ENCODE data around the gene ANO3.

The ANO3 gene

GRCh38 chr11:26353010-26353409, 21.1 kb downstream of the ANO3 start:
- in situ Hi-C loops (cut with MboI; ENCODE audit: low sequenced_read_pairs), result no loop called here

DNA sequence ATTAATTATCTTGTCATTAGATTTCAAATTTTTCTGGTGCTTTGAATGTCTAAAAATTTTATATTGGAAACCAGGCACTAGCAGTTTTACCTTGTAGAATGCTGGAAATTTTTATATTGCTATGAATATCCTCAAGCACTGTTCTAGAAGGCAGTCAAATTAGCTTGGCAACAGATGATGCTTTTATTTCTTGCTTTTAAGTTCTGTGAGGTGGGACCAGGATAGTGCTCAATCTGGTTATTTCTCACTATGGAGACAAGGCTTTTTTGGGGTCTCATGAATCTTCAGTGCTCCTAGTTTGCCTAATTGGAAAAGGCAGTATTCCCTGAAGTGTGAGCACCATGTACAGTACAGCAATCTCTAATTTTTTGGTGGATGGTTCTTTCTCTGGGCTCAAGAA, 27.1 kb downstream of the ANO3 start:
- in situ Hi-C loops (cut with MboI; ENCODE audit: low sequenced_read_pairs), result no loop called here

DNA sequence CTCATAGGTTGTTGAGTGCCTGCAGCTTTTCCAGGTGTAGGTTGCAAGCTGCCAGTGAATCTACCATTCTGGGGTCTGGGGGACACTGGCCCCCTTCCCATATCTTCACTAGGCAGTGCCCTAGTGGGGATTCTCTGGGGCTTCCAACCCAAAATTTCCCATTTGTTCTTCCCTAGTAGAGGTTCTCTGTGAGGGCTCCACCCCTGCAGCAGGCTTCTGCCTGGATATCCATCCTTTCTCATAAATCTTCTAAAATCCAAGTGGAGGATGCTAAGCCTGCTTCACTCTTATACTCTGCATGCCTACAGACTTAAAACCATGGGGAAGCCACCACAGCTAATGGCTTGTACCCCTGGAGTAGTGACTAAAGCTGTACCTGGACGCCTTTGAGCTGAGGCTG, 33.4 kb downstream of the ANO3 start:
- in situ Hi-C loops (cut with MboI; ENCODE audit: low sequenced_read_pairs), result no loop called here

- in situ Hi-C loops (cut with MboI; ENCODE audit: low sequenced_read_pairs), result no loop called here
Measured at GRCh38 chr11:26377619-26378018, 45.7 kb downstream of the ANO3 start.

DNA sequence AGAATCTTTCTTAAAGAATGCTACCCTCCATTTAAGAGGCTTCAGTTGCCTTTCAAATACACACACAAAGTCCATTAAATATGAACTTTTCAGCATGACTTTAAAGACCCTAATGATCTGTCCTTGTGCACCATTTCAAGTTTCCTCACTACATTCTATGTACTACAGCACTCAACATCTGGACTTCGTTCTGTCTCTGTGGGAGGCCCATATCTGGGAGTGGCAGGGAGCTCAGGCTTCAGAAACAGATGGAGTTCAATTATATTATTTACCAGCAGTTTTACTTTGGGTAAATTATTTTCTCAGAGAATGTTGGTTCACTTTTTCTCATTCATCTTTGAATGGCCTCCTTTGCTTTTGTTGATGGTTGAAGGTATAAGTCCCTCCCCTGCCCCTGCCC, 67.4 kb downstream of the ANO3 start:
- in situ Hi-C loops (cut with MboI; ENCODE audit: low sequenced_read_pairs), result no loop called here

DNA sequence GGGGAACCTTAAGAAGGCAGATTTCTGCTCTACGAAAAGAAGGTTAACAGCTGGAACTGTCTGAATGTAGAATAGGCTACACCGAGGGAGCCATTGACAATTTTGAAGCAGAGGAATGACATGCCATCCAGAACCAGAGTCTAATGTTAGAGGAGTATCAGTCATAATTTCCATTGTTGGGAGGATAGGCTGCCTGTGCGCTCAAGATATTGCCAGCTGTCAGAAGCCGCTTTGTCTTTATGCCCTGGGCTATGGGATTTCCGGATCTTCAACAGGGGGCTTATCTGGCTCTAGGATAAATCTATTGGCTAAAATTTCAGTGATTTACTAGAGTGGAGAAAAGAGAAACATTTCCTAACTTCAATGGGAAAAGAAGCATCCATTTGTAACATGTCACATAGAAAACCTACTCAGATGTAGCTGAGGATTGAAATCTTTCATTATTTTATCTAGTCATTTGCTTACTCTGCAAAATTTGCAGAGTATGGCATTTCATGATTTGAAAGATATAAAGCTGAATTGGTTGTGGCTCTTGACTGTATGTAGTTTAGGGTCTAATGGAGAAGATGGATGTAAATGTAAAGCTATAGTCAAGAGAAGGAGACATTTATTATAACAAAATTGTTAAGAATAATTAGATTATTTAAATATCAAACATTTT, 78.9 kb downstream of the ANO3 start:
- in situ Hi-C loops (cut with MboI; ENCODE audit: low sequenced_read_pairs), result no loop called here

DNA sequence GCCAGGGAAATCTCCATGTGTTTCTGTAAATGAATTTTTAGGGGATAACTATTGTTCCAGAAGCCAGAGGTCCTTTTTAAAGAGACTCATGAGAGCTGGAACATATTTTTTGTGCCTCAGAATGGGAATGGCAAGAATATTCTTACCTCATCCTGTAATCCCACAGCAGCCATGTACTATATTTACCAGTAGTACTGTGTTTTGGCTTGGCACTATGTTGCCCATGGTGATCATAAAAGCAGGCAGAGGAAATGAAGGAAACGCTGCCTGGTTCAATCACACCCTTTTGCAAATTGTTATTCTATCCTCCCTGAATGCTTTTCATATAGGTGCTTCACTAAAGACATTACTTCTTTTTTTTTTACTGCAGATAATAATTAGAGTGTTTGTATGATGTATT, 81.0 kb downstream of the ANO3 start:
- in situ Hi-C loops (cut with MboI; ENCODE audit: low sequenced_read_pairs), result no loop called here

DNA sequence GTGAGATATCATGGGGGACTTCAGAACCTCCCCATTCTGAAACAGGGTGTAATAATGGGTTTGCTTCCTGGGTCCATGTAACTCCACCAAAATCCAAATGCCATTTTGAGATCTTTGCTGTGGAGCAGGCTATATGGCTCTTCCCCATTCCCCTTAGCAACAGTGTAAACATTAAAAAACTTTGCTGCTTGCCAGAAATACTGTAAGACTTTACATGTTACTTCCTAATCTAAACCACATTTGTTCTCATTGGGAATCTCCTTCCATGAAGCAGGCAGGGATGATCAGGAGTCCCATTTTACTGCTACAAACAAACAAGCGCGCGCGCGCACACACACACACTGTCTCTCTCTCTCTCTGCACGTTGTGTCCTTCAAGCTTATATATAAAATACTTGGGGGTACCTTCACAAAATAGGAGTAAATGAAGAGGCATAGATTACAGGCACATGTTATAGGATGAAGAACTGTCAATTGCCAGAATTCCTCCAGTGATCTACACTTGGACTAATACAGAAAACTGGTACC, 86.5 kb downstream of the ANO3 start:
- in situ Hi-C loops (cut with MboI; ENCODE audit: low sequenced_read_pairs), result no loop called here

DNA sequence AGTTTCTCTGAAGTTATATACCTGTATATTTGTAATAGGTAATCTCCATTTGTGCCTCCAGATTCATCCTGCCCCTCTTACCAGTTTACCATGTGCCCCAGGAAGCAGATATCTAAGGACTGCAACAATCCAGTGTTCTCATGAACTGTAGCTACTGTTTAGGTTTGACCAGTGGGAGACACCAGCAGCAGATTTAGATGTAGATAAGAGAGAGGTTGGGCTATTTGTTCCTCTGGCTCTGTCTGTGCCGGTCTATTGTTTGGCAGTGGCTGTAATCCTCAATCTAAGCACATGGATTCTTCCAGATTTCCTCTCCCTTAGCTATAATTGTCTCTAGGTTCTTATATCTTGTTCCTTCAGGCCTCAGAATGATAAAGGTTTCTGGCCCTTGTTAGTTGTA, 88.4 kb downstream of the ANO3 start:
- in situ Hi-C loops (cut with MboI; ENCODE audit: low sequenced_read_pairs), result no loop called here

DNA sequence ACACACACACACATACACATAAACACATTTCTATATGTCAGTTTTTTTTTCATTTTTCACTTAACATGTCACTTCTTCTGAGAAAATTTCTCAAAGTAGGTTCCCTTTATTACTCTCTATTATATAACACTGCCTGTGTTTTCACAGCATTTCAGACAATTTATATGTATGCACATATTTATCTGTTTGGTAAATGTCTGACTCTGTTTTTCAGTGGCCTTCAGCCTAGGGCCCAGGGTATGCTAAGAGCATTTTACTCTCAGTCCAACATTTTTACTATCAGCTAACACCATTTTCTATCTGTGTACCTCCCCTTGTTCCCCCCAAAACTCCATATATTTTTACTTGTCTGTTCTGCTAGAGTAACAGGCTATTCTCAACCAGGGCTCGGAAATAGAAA, 92.3 kb downstream of the ANO3 start:
- in situ Hi-C loops (cut with MboI; ENCODE audit: low sequenced_read_pairs), result no loop called here

DNA sequence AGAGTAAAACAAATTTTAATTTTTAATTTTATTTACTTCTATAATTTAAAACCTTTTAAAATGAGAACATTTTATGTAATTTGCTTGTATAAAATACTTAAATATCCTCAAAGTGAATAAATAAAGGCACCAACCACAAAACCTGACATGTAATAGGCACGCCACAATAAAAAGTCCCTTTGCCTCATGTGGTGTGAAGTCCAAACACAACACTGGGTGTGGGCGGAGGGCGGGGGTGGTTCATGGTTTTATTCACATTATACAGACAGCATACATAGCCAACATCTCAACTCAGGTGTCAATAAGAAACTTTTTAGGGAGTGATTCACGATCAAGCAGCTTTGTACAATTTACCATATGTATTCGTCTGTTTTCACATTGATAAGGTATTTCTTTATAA, 107.9 kb downstream of the ANO3 start:
- in situ Hi-C loops (cut with MboI; ENCODE audit: low sequenced_read_pairs), result no loop called here

DNA sequence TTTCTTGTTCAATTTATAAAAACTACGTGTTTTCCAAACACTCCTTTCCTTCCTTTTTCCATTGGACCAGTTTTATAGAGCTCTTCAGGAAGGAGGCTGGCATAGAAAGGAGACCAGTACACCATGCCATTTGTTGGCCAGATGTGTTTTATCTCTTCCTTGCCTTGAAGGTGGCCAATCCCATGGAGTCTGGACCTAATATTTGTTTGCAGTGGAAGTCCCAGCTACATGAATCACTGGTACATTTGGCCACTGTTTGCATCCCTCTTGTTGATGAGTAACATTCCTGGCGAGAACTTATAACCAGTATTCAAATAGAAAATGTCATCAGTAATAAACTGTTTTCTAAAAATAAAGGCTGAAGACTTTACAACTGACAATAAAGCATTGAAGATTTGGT, 110.2 kb downstream of the ANO3 start:
- in situ Hi-C loops (cut with MboI; ENCODE audit: low sequenced_read_pairs), result no loop called here

DNA sequence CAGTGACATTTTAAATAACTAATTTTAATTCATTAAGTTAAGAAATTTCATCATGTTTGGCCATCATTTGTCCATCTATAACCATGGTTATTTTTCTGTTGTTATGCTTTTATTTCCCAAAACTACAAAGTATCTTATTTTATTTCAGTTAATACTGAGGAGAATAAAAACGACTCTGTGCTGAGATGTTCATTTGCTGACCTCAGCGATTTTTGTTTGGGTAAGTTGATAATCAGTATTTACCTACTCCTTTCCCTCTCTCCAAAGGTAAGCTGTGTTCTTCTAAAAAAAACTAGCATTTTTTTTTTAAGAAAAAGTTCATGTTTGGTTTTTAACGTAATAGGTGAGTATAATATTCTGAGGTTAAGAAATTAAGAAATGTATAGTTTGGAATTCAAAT, 111.7 kb downstream of the ANO3 start:
- in situ Hi-C loops (cut with MboI; ENCODE audit: low sequenced_read_pairs), result no loop called here

DNA sequence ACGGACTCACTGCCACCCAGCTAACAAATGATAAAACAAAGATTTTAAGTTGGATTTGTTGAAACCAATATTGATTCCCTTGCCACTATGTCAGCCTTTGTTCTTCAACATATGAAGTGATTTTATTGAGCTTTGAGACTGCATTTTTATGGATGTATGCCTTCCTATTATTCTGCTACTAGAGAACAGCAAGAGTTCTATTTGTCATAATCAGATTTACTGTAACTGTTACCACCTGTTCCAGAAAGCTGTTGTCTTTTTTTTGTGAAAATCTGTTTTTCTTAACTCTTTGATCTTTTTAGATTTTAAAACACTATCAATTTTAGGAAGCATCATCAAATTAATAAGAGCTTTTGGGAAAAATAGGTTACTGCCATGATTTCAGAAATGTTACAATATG, 125.7 kb downstream of the ANO3 start:
- in situ Hi-C loops (cut with MboI; ENCODE audit: low sequenced_read_pairs), result no loop called here

GRCh38 chr11:26465274-26465673, 133.3 kb downstream of the ANO3 start:
- in situ Hi-C loops (cut with MboI; ENCODE audit: low sequenced_read_pairs), result no loop called here

- in situ Hi-C loops (cut with MboI; ENCODE audit: low sequenced_read_pairs), result no loop called here
Measured at GRCh38 chr11:26467506-26467905, 135.6 kb downstream of the ANO3 start.

DNA sequence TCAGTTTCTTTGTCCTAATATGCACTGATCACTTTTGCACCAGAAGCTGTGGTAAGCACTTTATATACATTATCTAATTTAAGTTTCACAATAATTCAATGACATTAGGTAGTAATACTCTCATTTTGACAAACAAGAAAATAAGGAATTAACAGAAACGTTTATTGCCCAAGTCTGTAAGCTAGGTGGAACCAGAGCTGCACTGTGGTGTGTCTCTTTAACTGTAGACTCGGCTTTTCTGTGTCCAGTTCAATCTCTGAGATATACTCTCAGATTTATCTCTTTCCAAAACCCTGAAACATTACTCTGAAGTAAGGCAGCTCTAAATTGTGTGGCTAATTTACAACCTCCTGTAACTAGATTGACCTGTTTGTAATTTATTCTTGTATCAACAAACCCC, 139.1 kb downstream of the ANO3 start:
- in situ Hi-C loops (cut with MboI; ENCODE audit: low sequenced_read_pairs), result no loop called here

DNA sequence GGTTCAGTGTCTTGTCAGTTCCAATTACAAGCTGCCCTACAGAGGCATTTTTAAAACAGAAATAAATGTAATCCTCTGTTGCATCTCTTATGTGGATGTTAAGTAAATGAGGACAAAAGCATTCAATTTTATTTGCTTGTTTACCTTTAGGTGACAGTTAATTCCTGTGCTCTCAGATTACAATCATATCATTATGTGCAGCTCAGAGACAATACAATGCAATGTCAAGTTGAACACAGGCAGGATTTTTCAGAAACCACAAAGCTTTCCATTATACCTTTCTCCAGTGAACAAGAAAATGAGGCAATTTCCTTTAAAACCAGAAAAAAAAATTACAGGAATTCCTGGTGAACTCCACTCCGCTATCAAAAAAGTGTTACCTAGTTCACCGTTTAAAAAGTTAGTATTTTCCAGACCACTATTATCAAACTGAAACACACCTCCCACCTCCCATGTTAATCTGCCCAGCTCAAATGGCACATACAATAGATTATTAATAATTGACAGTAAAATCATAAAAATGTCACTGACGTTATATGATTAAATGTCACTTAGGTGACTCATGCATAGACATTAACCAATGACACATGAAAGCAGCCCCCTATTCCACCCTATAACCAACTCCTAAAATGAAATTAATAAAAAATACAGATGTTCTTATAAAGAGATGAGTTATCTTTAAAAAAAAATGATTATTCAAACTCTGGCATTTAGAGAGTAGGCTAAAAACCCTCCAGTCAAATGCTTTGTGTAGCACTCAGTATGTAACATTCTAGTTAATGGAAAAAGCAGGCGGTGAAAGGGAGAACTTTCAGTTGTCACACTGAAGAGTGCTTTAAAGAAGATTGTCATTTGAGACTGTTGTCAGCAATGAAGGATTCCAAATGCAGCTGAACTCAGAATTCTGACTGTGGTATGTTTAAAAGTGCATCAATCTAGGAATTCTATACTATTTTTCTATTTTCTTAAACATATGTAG, 141.6 kb downstream of the ANO3 start:
- in situ Hi-C loops (cut with MboI; ENCODE audit: low sequenced_read_pairs), result no loop called here

DNA sequence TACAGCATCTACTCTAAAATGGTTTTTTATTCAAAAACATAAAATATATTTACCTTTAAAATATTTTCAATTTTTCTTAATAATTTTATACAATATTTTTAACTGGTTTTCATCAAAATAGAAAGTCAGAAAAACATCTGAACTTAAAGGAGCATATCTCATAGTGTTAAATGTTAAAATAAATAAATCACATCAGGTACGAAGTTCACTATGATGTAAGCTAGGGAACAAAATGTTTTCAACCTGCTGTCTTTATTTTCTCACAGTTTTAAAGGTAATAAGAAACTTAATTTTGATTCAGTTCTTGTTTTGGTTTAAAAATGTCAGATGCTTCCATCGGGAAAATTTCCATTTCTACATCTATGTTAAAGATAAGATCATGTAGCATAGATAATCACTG, 142.5 kb downstream of the ANO3 start:
- in situ Hi-C loops (cut with MboI; ENCODE audit: low sequenced_read_pairs), result no loop called here

DNA sequence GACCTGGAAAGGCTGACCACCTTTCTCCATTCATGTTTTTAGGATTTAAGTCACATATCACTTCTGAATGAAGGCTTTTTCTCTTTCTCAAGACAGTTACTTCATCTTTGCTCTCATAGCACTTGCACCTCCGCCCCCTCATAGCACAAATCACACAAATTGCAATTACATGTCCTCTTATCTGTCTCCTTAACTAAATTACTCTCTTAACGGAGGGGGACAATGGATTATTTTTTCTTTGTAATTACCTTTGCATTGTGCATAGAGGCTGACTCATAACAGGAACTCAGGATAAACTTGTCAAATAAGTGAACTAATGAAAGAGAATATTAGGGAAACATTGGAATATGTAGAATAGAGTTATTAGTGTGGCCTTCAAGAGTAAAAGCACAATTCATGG, 145.5 kb downstream of the ANO3 start:
- in situ Hi-C loops (cut with MboI; ENCODE audit: low sequenced_read_pairs), result no loop called here

DNA sequence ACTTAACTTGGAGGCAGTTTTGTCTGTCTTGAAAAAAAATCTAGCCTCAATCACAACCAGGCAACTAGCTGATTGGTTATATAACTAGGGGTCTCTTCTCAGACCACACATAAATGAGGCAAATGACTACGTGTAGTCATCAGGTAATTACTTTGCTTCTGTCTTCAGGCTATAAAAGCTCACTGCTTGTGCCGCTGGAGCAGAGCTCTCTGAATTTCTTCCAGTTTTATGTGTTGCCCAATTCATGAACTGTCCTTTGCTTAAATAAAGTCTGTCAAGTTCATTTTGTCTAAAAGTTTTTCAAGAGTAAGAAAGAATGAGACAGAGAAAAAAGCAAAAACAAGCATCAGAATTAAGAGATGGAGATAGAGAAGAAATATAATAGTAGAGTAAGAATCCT, 146.8 kb downstream of the ANO3 start:
- in situ Hi-C loops (cut with MboI; ENCODE audit: low sequenced_read_pairs), result no loop called here

- in situ Hi-C loops (cut with MboI; ENCODE audit: low sequenced_read_pairs), result no loop called here
Measured at GRCh38 chr11:26480041-26480440, 148.1 kb downstream of the ANO3 start.
